Measurements from ENCODE around the gene BMP4. TPM values are rescaled to one million over a fixed set of nuclear protein-coding genes. Genes with fewer than 3 reads are reported as not detected.

The BMP4 gene
- polyA plus RNA-seq, 1 donor (not counting 4 experiments of a cell fraction or from before 2014, with no cell fraction given) = 6.5 TPM

GRCh38 chr14:53953828-53954550 lies 2.6 kb downstream of the BMP4 start:
- peak overlapping the region; percentile 50 to 90 (median 79) for H3K4me3 ChIP-seq (ENCODE audit: control insufficient read depth in 2 of 3, extremely low read depth in 1 of 3, insufficient read depth in 2 of 3, low read depth in 1 of 3, low read length in 3 of 3)
- FAIRE-seq (no peak), DNase-seq (ENCODE audit: low read depth, low spot score) (no peak)
- peak overlapping the region; percentile 76 for H3K27ac ChIP-seq (ENCODE audit: control insufficient read depth, insufficient read depth, low read length)
- H3K9me3 ChIP-seq (ENCODE audit: control insufficient read depth, low read depth, low read length) = no peaks in the 10 kb centered on the region
- no peaks in the 10 kb centered on the region for H4K20me1 ChIP-seq (ENCODE audit: control insufficient read depth, extremely low read depth, insufficient read depth, low read length)
- no peak for TF ChIP-seq CTCF (optimal IDR thresholded peaks at IDR 0.05 in 1 of 3, IDR thresholded peaks at IDR 0.05 in 1 of 3, conservative IDR thresholded peaks at IDR 0.05 in 1 of 3; ENCODE audit: extremely low read depth in 1 of 3, insufficient read depth in 2 of 3, low read length in 3 of 3)
- no peak for TF ChIP-seq EZH2 (IDR thresholded peaks at IDR 0.05; ENCODE audit: low read length)
- peaks cover 20% of the 10 kb centered on the region for H3K79me2 ChIP-seq (ENCODE audit: control insufficient read depth, insufficient read depth, low read length)
- peak overlapping the region; percentile 71 for H2AFZ ChIP-seq (ENCODE audit: control insufficient read depth, low read length)
- peaks cover 0 to 8% of the 10 kb centered on the region in 2 experiments for H3K36me3 ChIP-seq (ENCODE audit: control insufficient read depth in 2 of 2, extremely low read depth in 1 of 2, insufficient read depth in 2 of 2, low read length in 2 of 2)
- peaks cover 10% of the 10 kb centered on the region for H3K4me1 ChIP-seq (ENCODE audit: control insufficient read depth, extremely low read depth, insufficient read depth, low read length)
- H3K4me2 ChIP-seq (ENCODE audit: control insufficient read depth, extremely low read depth, insufficient read depth, low read depth, low read length) = peak overlapping the region; percentile 93
- H3K9me1 ChIP-seq (ENCODE audit: control insufficient read depth, extremely low read depth, insufficient read depth, low read length) = no peaks in the 10 kb centered on the region
- no peaks in the 10 kb centered on the region for H3K27me3 ChIP-seq (ENCODE audit: control insufficient read depth, extremely low read depth, insufficient read depth, low read length)
- dilution Hi-C loops (cut with MboI; ENCODE audit: extremely low pct_ligation_motif_present, low sequenced_read_pairs) = no loop called here
- H3K9ac ChIP-seq (ENCODE audit: control insufficient read depth, extremely low read depth, insufficient read depth, low read length) = peak overlapping the region; percentile 76

GRCh38 chr14:53953002-53953827 lies 3.4 kb downstream of the BMP4 start:
- Histone ChIP-seq H3K4me3 (ENCODE audit: control insufficient read depth in 2 of 3, extremely low read depth in 1 of 3, insufficient read depth in 2 of 3, low read depth in 1 of 3, low read length in 3 of 3) (peak overlapping the region; percentile 50 to 90 (median 79)), H4K20me1 (ENCODE audit: control insufficient read depth, extremely low read depth, insufficient read depth, low read length) (no peaks in the 10 kb centered on the region), H3K36me3 (ENCODE audit: control insufficient read depth in 2 of 2, extremely low read depth in 1 of 2, insufficient read depth in 2 of 2, low read length in 2 of 2) (peaks cover 0 to 8% of the 10 kb centered on the region in 2 experiments), H3K27me3 (ENCODE audit: control insufficient read depth, extremely low read depth, insufficient read depth, low read length) (no peaks in the 10 kb centered on the region), H3K4me2 (ENCODE audit: control insufficient read depth, extremely low read depth, insufficient read depth, low read depth, low read length) (peak overlapping the region; percentile 93), H3K9me1 (ENCODE audit: control insufficient read depth, extremely low read depth, insufficient read depth, low read length) (no peaks in the 10 kb centered on the region), H3K4me1 (ENCODE audit: control insufficient read depth, extremely low read depth, insufficient read depth, low read length) (peaks cover 10% of the 10 kb centered on the region), H3K9ac (ENCODE audit: control insufficient read depth, extremely low read depth, insufficient read depth, low read length) (peak overlapping the region; percentile 76), H3K27ac (ENCODE audit: control insufficient read depth, insufficient read depth, low read length) (peak overlapping the region; percentile 76), H3K9me3 (ENCODE audit: control insufficient read depth, low read depth, low read length) (no peaks in the 10 kb centered on the region), H2AFZ (ENCODE audit: control insufficient read depth, low read length) (peak overlapping the region; percentile 71), H3K79me2 (ENCODE audit: control insufficient read depth, insufficient read depth, low read length) (peaks cover 20% of the 10 kb centered on the region)
- dilution Hi-C loops (cut with MboI; ENCODE audit: extremely low pct_ligation_motif_present, low sequenced_read_pairs) = no loop called here
- FAIRE-seq (no peak), DNase-seq (ENCODE audit: low read depth, low spot score) (no peak)
- TF ChIP-seq CTCF (optimal IDR thresholded peaks at IDR 0.05 in 1 of 3, IDR thresholded peaks at IDR 0.05 in 1 of 3, conservative IDR thresholded peaks at IDR 0.05 in 1 of 3; ENCODE audit: extremely low read depth in 1 of 3, insufficient read depth in 2 of 3, low read length in 3 of 3) (no peak), EZH2 (IDR thresholded peaks at IDR 0.05; ENCODE audit: low read length) (no peak)
